Lung (tissue), 12 donors: ENCODE data around the gene TSPOAP1. TPM values are rescaled to one million over a fixed set of nuclear protein-coding genes. Genes with fewer than 3 reads are reported as not detected.

Source experiments
- ATAC-seq: fragments of 200-7000 bp; cut with Tn5 transposase; one replicate; pipeline ENCODE4 v1.9.1; 2020; ENCODE audit warnings: moderate number of reproducible peaks; ENCODE audit not compliant: insufficient read depth, low FRiP score
- DNase-seq, 3 donors: peaks; one replicate each; pipeline ENCODE4 v3.0.0-alpha.2; 2013 to 2017
- H3K27ac ChIP-seq, 2 donors: one replicate each; pipeline ENCODE4 v1.5.1; 2013; ENCODE audit warnings: mild to moderate bottlenecking in 2 of 2, moderate library complexity in 2 of 2, control low read depth in 1 of 2, inconsistent platforms in 1 of 2, low read depth in 1 of 2, low read length in 1 of 2
- H3K27me3 ChIP-seq, 3 donors: one replicate each; pipeline ENCODE4 v1.5.1; 2013; ENCODE audit warnings: low read length in 2 of 3; ENCODE audit not compliant: control insufficient read depth in 3 of 3, insufficient read depth in 3 of 3
- H3K36me3 ChIP-seq, 4 donors: one replicate each; pipeline ENCODE4 v1.5.1; 2013; ENCODE audit warnings: low read length in 4 of 4, mild to moderate bottlenecking in 1 of 4, moderate library complexity in 1 of 4; ENCODE audit not compliant: control insufficient read depth in 4 of 4, insufficient read depth in 4 of 4
- H3K4me1 ChIP-seq, 5 donors: one replicate each; pipeline ENCODE4 v1.5.1; 2013; ENCODE audit warnings: low read length in 5 of 5, mild to moderate bottlenecking in 2 of 5, moderate library complexity in 1 of 5; ENCODE audit not compliant: control insufficient read depth in 5 of 5, insufficient read depth in 5 of 5
- H3K4me3 ChIP-seq: one replicate; pipeline ENCODE4 v1.5.1; 2013; ENCODE audit warnings: mild to moderate bottlenecking, control low read depth, moderate library complexity
- H3K9ac ChIP-seq, 2 donors: one replicate each; pipeline ENCODE4 v1.5.1; 2013; ENCODE audit warnings: low read length in 2 of 2, control low read depth in 1 of 2; ENCODE audit not compliant: insufficient read depth in 1 of 2
- H3K9me3 ChIP-seq, 4 donors: one replicate each; pipeline ENCODE4 v1.5.1; 2013; ENCODE audit warnings: low read length in 3 of 4, mild to moderate bottlenecking in 1 of 4, moderate library complexity in 1 of 4; ENCODE audit not compliant: control insufficient read depth in 4 of 4, insufficient read depth in 3 of 4
- WGBS, 2 donors: extraction: QIAGEN DNeasy Blood & Tissue Kit; methylation state at CpG; one replicate each; pipeline ENCODE4 v1.1.7; 2013; 5-methylcytosine and 5-hydroxymethylcytosine counted together
- polyA plus RNA-seq, 2 donors: library from polyadenylated mRNA; stranded (reverse); fragments of 200-250 nt; gene quantifications; one replicate each; pipeline ENCODE4 v1.2.1, GENCODE V29; 2013
- total RNA-seq, 2 donors: library from RNA; depleted of rRNA in 1 of 2; stranded (reverse); fragments of >200 nt in 1 of 2; gene quantifications; one replicate each; pipeline ENCODE4 v1.2.1, GENCODE V29; 2014 to 2021
- TF ChIP-seq, protein P1 (sequence below): IDR thresholded peaks from 2 replicates; pipeline ENCODE4 v1.5.1; 2012; ENCODE audit warnings: mild to moderate bottlenecking; ENCODE audit errors: control extremely low read depth, extremely low read depth
- donor health status: control.
- donor health status: control.
- donor health status: Bipolar disorder and iron deficiency.
- donor health status: healthy.
- donor health status: DM: yes; HTN: yes; CAD: no.

Gene TSPOAP1
- total and polyA plus RNA-seq, 4 donors: 7.0 to 23.5 (median 18.2) TPM

DNA sequence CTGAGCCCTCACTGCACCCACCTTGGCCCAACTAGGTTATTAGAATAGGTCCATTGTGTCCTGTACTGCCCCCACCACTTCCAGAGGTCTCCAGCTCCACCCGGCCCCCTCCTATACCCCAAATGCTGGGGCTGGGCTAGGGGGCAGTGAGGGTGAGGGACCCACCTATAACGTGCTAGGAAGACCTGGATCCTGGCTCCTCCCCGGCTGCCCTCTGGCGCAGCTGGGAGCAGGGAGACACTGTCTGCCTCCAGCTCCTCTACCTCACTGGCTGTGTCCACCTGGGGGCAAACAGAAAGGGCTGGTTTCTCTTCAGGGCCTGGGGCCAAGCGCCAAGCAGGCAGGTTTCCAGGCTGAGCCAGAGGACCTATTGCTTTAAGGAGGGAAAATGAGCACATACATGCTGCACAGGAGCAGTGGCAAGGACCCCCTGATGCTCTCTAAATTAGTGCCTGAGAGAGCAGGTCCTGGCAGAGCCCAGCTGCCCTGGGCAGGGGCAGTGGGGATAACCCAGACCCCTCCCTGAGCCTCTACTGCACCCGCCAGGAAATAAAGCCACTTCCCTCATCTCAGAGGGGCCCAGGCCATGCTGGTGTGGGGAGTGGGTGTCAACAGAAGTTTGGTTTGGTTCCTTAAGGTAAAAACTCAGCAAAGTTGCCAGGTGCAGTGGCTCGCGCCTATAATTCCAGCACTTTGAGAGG is 12.2 kb downstream of the TSPOAP1 start:
- WGBS, 2 donors: 88 to 89% methylated on average over 8 of the region's 8 CpGs
- DNase-seq (peak in 1 of 3 donors; percentile 7), ATAC-seq (no peak)
- TF ChIP-seq, protein P1, sequence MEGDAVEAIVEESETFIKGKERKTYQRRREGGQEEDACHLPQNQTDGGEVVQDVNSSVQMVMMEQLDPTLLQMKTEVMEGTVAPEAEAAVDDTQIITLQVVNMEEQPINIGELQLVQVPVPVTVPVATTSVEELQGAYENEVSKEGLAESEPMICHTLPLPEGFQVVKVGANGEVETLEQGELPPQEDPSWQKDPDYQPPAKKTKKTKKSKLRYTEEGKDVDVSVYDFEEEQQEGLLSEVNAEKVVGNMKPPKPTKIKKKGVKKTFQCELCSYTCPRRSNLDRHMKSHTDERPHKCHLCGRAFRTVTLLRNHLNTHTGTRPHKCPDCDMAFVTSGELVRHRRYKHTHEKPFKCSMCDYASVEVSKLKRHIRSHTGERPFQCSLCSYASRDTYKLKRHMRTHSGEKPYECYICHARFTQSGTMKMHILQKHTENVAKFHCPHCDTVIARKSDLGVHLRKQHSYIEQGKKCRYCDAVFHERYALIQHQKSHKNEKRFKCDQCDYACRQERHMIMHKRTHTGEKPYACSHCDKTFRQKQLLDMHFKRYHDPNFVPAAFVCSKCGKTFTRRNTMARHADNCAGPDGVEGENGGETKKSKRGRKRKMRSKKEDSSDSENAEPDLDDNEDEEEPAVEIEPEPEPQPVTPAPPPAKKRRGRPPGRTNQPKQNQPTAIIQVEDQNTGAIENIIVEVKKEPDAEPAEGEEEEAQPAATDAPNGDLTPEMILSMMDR: no peak
- no peak overlapping the region for H3K27ac ChIP-seq
- H3K9ac ChIP-seq: no peak overlapping the region
- no peaks in the 10 kb centered on the region for H3K27me3 ChIP-seq
- no peaks in the 10 kb centered on the region for H3K4me1 ChIP-seq
- no peaks in the 10 kb centered on the region for H3K9me3 ChIP-seq
- H3K4me3 ChIP-seq: no peak overlapping the region
- peaks cover 0 to 4% (median 0%) of the 10 kb centered on the region in 4 donors for H3K36me3 ChIP-seq

DNA sequence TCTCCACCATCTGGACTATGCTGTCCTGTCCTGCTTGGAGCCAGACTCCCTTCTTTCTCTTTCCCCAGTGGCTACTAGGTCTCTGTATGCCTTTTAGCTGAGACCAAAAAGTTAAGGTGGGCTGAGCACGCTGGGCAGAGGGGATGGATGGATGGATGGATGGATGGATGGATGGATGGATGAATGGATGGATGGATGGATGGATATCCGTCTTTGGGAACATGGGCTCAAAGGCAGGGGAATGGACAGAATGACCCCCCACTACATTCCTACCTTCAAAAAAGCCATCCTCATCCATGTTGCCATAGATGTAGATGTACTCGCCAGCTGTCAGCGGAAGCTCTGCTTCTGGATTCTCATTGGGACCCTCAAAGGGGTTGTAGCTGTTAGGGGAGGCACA is 12.8 kb downstream of the TSPOAP1 start:
- peaks cover 0 to 7% (median 0%) of the 10 kb centered on the region in 4 donors for H3K36me3 ChIP-seq
- DNase-seq (peak in 1 of 3 donors; percentile 4), ATAC-seq (no peak)
- TF ChIP-seq, protein P1: no peak
- H3K9ac ChIP-seq: no peak overlapping the region
- H3K27me3 ChIP-seq: no peaks in the 10 kb centered on the region
- H3K4me1 ChIP-seq: no peaks in the 10 kb centered on the region
- H3K9me3 ChIP-seq: no peaks in the 10 kb centered on the region
- no peak overlapping the region for H3K4me3 ChIP-seq
- H3K27ac ChIP-seq: no peak overlapping the region
- WGBS, 2 donors: 91 to 98% methylated on average over 4 of the region's 4 CpGs

DNA sequence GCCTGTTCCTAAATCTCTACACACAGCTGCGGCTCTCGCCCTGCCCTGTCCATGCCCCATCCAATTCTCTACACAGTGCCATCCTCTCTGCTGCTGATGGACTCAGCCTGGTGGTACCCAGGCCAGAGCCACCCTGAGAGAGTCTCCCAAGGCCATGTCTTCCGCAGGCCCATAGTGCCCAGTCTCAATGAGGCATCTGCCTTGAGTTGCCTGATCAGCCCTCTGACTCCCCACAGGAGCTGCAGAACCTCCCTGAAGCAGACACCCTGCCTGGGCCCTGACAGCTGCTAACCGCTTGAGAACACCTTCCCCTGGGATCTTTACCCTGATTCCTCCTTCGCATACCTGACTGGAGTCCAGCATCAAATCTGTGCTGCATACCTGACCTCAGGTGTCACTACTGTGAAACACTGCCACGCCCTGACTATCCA is 13.3 kb downstream of the TSPOAP1 start:
- Histone ChIP-seq H3K4me1 (no peaks in the 10 kb centered on the region), H3K27me3 (no peaks in the 10 kb centered on the region), H3K27ac (no peak overlapping the region), H3K36me3 (peaks cover 0 to 7% (median 0%) of the 10 kb centered on the region in 4 donors), H3K9me3 (no peaks in the 10 kb centered on the region), H3K9ac (no peak overlapping the region), H3K4me3 (no peak overlapping the region)
- WGBS, 2 donors: 92 to 94% methylated on average over 6 of the region's 6 CpGs
- DNase-seq: peak in 1 of 3 donors; percentile 7
- ATAC-seq: no peak
- TF ChIP-seq, protein P1: no peak

DNA sequence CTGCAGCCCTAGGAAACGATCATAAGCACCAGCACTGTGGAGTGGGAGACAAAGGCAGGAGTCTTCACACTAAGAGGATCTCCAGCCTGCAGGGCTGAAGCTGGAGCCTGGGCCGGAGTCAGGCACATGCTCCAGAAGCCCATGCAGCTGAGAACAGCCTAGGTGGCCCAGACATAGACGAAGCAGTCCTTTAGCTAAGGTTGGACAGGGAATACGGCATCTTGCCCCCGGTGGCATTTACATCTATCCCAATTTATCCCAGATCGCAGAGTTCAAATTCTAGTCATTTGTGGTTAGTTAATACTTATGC is 13.9 kb downstream of the TSPOAP1 start:
- Histone ChIP-seq H3K36me3 (peaks cover 0 to 7% (median 0%) of the 10 kb centered on the region in 4 donors), H3K9me3 (no peaks in the 10 kb centered on the region), H3K4me1 (no peaks in the 10 kb centered on the region), H3K4me3 (no peak overlapping the region), H3K27ac (no peak overlapping the region), H3K9ac (no peak overlapping the region), H3K27me3 (no peaks in the 10 kb centered on the region)
- ATAC-seq: no peak
- DNase-seq: peak in 1 of 3 donors; percentile 9
- TF ChIP-seq, protein P1: no peak
- WGBS, 2 donors: 91 to 94% methylated on average over 6 of the region's 6 CpGs
